ENCODE measurements around the gene KCNA3.

Gene KCNA3

GRCh38 chr1:110636149-110636935 is 38.4 kb downstream of the KCNA3 start:
- DNase-seq = no peak

- DNase-seq = no peak
These were observed 39.3 kb downstream of the KCNA3 start for GRCh38 chr1:110635434-110635833.

GRCh38 chr1:110634455-110635311 is 40.1 kb downstream of the KCNA3 start:
- DNase-seq = no peak

GRCh38 chr1:110634086-110634454 is 40.7 kb downstream of the KCNA3 start:
- no peak for DNase-seq

- no peak for DNase-seq
These were observed 41.1 kb downstream of the KCNA3 start for GRCh38 chr1:110633646-110634030.

- DNase-seq = no peak
These were observed 42.7 kb downstream of the KCNA3 start for GRCh38 chr1:110631836-110632620.

GRCh38 chr1:110630839-110631663 is 43.7 kb downstream of the KCNA3 start:
- DNase-seq = peak; percentile 77

- DNase-seq = no peak
These were observed 46.2 kb downstream of the KCNA3 start for GRCh38 chr1:110628323-110629105.

GRCh38 chr1:110627764-110628163 is 47.0 kb downstream of the KCNA3 start:
- no peak for DNase-seq

- no peak for DNase-seq
These were observed 47.9 kb downstream of the KCNA3 start for GRCh38 chr1:110626889-110627288.
